Kidney (tissue), 14 donors: ENCODE data around the gene P2RY10. TPM values are rescaled to one million over a fixed set of nuclear protein-coding genes. Genes with fewer than 3 reads are reported as not detected.
"Not testable (repeated sequence)": the region's sequence is repeated elsewhere in the genome, so short reads cannot be mapped to it uniquely, and the experiment has no call there.

Experiments
- DNase-seq, 5 donors: peaks; one replicate each; pipeline ENCODE4 v3.0.0-alpha.2; 2013 to 2020
- FAIRE-seq: peaks from 2 replicates; lab custom pipeline; 2012; peaks lifted over from hg19 to GRCh38; lab: Jason Lieb, UNC
- H3K27ac ChIP-seq, 2 donors: one replicate each; pipeline ENCODE4 v1.7.0; 2013; ENCODE audit warnings: low read depth in 2 of 2, low read length in 2 of 2, inconsistent platforms in 1 of 2
- H3K27me3 ChIP-seq: one replicate; pipeline ENCODE4 v1.7.1; 2013; ENCODE audit warnings: low read length, inconsistent platforms; ENCODE audit not compliant: control insufficient read depth, insufficient read depth
- H3K36me3 ChIP-seq, 3 donors: one replicate each; pipeline versions ENCODE4 v1.7.0 to v1.7.1; 2013; ENCODE audit warnings: low read length in 3 of 3, control low read depth in 1 of 3, inconsistent platforms in 1 of 3; ENCODE audit not compliant: insufficient read depth in 3 of 3, control insufficient read depth in 2 of 3
- H3K4me1 ChIP-seq, 3 donors: one replicate each; pipeline versions ENCODE4 v1.7.0 to v1.7.1; 2013; ENCODE audit warnings: low read length in 3 of 3, inconsistent platforms in 1 of 3, low read depth in 1 of 3; ENCODE audit not compliant: control insufficient read depth in 2 of 3, insufficient read depth in 2 of 3
- H3K4me3 ChIP-seq, 3 donors: one replicate each; pipeline versions ENCODE4 v1.7.0 to v1.8.1; 2013; ENCODE audit warnings: low read length in 3 of 3, control low read depth in 1 of 3, inconsistent platforms in 1 of 3
- H3K9ac ChIP-seq, 3 donors: one replicate each; pipeline versions ENCODE4 v1.7.0 to v1.7.1; 2013; ENCODE audit warnings: low read length in 3 of 3, control low read depth in 1 of 3, inconsistent platforms in 1 of 3
- H3K9me3 ChIP-seq, 3 donors: one replicate each; pipeline versions ENCODE4 v1.7.0 to v1.7.1; 2013; ENCODE audit warnings: low read length in 3 of 3, control low read depth in 1 of 3, inconsistent platforms in 1 of 3; ENCODE audit not compliant: control insufficient read depth in 2 of 3, insufficient read depth in 1 of 3
- intact Hi-C: fragments of 100-400 bp; cut with DNase I; formaldehyde crosslinking; loops from one replicate; pipeline ENCODE4 v1.11.1; 2022
- polyA plus RNA-seq: library from polyadenylated mRNA; stranded (reverse); fragments of 350-450 nt; fragmentation: Illumina TruSeq; extraction: RNeasy Lipid Tissue Mini Kit (QIAGEN cat#74804); gene quantifications from one replicate; pipeline ENCODE4 v1.2.3, GENCODE V29; 2014; ENCODE audit warnings: low read depth, low replicate concordance; ENCODE audit not compliant: insufficient read depth
- total RNA-seq: library from RNA; stranded (reverse); fragmentation: NEBNext Ultra II Directional; extraction: Animal tissue kit (Norgen Biotek cat#: 25700); gene quantifications from one replicate; pipeline ENCODE4 v1.2.1, GENCODE V29; 2021
- TF ChIP-seq, protein P1 (sequence below): IDR thresholded peaks from 3 replicates; pipeline ENCODE4 v1.5.1; 2012; ENCODE audit warnings: mild to moderate bottlenecking, moderate library complexity, borderline replicate concordance; ENCODE audit not compliant: insufficient read depth; ENCODE audit errors: extremely low read depth
- donor health status: control.
- donor health status: control.
- donor health status: control.
- donor health status: control.
- donor health status: control.
- donor health status: DM: yes; HTN: yes; CAD: no.
- donor health status: Normal renal cell carcinoma (clear cell type).

Gene P2RY10
- total and polyA plus RNA-seq, 2 donors from 2014 or later, result 1.9 TPM; not detected in 1

DNA sequence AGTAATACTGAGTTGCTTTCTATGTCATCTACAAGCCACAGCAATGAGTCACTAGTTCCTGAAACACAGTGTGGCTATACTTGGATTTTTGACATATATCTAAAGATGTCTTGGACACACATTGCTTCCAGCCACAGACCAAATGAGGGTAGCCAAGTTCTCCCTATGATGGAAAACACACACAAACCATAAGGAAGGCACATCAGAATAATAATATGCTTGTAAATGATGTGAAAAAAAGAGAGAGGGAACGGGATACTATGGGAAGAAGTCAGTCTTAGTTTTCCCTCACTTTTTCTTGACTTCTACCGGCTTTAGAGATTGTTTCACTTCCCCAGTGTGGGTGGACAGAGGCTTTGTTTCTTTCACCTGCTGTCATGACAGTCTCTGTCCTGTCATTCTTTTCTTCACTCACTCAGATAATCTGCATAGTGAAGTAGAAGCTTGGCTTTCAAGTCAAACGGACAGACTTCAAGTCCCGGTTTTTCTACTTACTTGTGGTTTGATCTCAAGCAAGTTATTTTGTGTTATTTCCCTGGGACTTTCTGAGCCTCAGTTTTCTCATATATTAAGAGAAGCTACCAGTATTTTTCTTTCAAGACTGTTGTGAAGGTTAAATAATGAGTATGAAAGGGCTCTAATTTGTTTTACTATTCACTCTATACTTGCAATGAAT, 34.7 kb downstream of the P2RY10 start:
- DNase-seq (no peak), FAIRE-seq (no peak)
- H3K9ac ChIP-seq, result no peak overlapping the region
- no peak overlapping the region for H3K27ac ChIP-seq
- no peak overlapping the region for H3K4me3 ChIP-seq
- H3K4me1 ChIP-seq, result no peaks in the 10 kb centered on the region
- intact Hi-C loops, result no loop called here
- TF ChIP-seq, protein P1, sequence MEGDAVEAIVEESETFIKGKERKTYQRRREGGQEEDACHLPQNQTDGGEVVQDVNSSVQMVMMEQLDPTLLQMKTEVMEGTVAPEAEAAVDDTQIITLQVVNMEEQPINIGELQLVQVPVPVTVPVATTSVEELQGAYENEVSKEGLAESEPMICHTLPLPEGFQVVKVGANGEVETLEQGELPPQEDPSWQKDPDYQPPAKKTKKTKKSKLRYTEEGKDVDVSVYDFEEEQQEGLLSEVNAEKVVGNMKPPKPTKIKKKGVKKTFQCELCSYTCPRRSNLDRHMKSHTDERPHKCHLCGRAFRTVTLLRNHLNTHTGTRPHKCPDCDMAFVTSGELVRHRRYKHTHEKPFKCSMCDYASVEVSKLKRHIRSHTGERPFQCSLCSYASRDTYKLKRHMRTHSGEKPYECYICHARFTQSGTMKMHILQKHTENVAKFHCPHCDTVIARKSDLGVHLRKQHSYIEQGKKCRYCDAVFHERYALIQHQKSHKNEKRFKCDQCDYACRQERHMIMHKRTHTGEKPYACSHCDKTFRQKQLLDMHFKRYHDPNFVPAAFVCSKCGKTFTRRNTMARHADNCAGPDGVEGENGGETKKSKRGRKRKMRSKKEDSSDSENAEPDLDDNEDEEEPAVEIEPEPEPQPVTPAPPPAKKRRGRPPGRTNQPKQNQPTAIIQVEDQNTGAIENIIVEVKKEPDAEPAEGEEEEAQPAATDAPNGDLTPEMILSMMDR, result no peak
- no peaks in the 10 kb centered on the region for H3K9me3 ChIP-seq
- H3K36me3 ChIP-seq, result no peaks in the 10 kb centered on the region
- H3K27me3 ChIP-seq, result no peaks in the 10 kb centered on the region

DNA sequence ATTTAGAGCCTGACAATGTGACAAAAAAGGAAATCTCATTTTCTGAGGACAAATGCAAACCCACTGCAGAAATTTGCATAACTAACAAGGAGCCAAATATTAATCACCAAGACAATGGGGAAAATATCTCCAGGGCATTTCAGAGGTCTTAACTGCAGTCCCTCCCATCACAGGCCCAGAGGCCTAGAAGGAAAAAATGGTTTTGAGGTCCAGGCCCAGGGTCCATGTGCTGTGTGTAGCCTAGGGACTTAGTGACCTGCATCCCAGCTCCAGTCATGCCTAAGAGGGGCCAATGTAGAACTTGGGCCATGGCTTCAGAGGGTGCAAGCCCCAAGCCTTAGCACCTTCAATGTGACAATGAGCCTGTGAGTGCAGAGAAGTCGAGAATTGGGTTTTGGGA, 44.2 kb downstream of the P2RY10 start:
- Histone ChIP-seq H3K4me1 (no peaks in the 10 kb centered on the region), H3K27ac (no peak overlapping the region), H3K9me3 (no peaks in the 10 kb centered on the region), H3K4me3 (no peak overlapping the region), H3K9ac (no peak overlapping the region), H3K27me3 (no peaks in the 10 kb centered on the region), H3K36me3 (no peaks in the 10 kb centered on the region)
- intact Hi-C loops, result no loop called here
- no peak for FAIRE-seq
- DNase-seq, result no peak
- TF ChIP-seq, protein P1, result no peak

DNA sequence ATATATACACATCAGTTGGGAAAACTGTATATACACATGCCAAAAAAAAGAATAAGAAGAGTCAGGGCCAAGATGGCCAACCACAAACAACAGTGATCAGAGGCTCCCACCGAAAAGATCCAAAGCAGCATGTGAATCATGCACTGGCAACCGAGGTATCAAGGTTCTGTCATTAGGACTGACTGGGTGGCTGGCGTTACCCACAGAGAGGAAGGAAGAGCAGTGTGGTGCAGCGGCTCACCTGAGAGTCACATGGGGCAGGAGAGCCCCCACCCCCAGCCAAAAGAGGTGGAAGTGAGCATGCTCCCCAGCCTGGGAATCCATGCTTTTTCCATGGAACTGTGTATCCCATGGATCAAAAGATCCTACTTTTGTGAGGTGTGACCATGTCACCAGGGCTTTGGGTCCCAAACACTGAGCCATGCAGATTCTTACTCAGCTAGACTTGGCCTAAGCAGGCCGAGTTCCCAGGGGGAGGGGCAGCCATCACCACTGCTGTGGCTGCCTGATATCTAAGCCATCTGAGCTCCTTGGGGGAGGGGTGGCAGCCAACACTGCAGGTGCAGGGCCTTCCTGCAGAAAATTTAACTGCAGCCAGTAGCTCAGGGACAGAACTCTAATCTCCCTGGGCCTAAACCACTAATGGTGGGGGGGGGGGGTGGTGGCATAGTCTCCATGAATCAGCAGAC, 52.8 kb downstream of the P2RY10 start:
- peak in 1 of 5 donors; percentile 45 for DNase-seq
- Histone ChIP-seq H3K9ac (no peak overlapping the region), H3K27ac (no peak overlapping the region), H3K9me3 (no peaks in the 10 kb centered on the region), H3K27me3 (no peaks in the 10 kb centered on the region), H3K4me1 (no peaks in the 10 kb centered on the region), H3K36me3 (no peaks in the 10 kb centered on the region), H3K4me3 (no peak overlapping the region)
- TF ChIP-seq, protein P1, result no peak
- no peak for FAIRE-seq
- intact Hi-C loops, result no loop called here

DNA sequence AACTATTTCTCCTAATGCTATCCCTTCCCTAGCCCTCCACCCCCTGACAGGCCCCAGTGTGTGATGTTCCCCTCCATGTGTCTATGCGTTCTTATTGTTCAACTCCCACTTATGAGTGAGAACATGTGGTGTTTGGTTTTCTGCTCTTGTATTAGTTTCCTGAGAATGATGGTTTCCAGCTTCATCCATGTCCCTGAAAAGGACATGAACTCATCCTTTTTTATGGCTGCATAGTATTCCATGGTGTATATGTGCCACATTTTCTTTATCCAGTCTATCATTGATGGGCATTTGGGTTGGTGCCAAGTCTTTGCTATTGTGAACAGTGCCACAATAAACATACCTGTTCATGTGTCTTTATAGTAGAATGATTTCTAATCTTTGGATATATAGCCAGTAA, 62.3 kb downstream of the P2RY10 start:
- H3K27ac ChIP-seq, H3K36me3 ChIP-seq, H3K4me1 ChIP-seq, H3K4me3 ChIP-seq, FAIRE-seq, DNase-seq, intact Hi-C loops, H3K27me3 ChIP-seq, H3K9me3 ChIP-seq, H3K9ac ChIP-seq: not testable (repeated sequence)
